Neutrophil (primary cell): ENCODE measurements around the gene C5orf63.
"Not testable (repeated sequence)": the region's sequence is repeated elsewhere in the genome, so short reads cannot be mapped to it uniquely, and the experiment has no call there.

Experiments
- H3K27ac ChIP-seq: fragments of 200-600 bp; sonication (generic); 2 replicates; pipeline ENCODE4 v1.5.1; 2016; ENCODE audit warnings: mild to moderate bottlenecking, moderate library complexity
- H3K27me3 ChIP-seq: fragments of 200-600 bp; sonication (generic); 2 replicates; pipeline ENCODE4 v1.6.0; 2016; ENCODE audit warnings: mild to moderate bottlenecking
- H3K36me3 ChIP-seq: fragments of 200-600 bp; sonication (generic); 2 replicates; pipeline ENCODE4 v1.5.1; 2017
- H3K4me1 ChIP-seq, 2 experiments: fragments of 200-600 bp in 1 of 2; sonication (generic) in 1 of 2; 1 replicate in 1 of 2; 2 replicates in 1 of 2; pipeline versions ENCODE4 v1.5.1 to v1.6.1; 2013 to 2016; ENCODE audit warnings: low read depth in 1 of 2, low read length in 1 of 2, mild to moderate bottlenecking in 1 of 2, moderate library complexity in 1 of 2; ENCODE audit not compliant: control insufficient read depth in 1 of 2, insufficient read depth in 1 of 2
- H3K4me3 ChIP-seq, 2 experiments: fragments of 200-600 bp in 1 of 2; sonication (generic) in 1 of 2; 1 replicate in 1 of 2; 2 replicates in 1 of 2; pipeline ENCODE4 v1.5.1; 2013 to 2016; ENCODE audit warnings: low read depth in 1 of 2, low read length in 1 of 2, mild to moderate bottlenecking in 1 of 2, moderate library complexity in 1 of 2
- H3K9me3 ChIP-seq: fragments of 200-600 bp; sonication (generic); 2 replicates; pipeline ENCODE4 v1.5.1; 2016
- TF ChIP-seq, protein P1 (sequence below): fragments of 200-600 bp; sonication (generic); IDR thresholded peaks from 2 replicates; pipeline ENCODE4 v1.5.1; 2016; ENCODE audit warnings: antibody characterized with exemption

The C5orf63 gene

DNA sequence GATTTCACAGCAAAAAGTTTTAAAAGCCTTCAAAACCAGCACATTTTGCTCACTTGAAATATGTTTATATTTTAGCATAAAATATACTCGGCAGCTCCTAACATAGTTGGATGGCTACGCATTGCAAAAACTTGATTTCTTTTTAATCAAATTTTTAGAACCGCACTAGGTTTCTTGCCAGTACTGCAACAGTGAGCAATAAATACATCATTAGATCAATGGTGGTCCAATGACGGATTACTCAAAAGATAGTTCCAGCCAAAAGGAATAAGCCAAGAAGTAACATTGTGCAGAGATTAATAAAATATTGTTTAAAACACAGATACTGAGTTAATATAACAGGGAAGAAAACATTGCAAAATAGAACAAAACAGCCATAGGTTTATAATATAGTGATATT, 48.5 kb downstream of the C5orf63 start:
- no peak overlapping the region for H3K27ac ChIP-seq
- TF ChIP-seq, protein P1, sequence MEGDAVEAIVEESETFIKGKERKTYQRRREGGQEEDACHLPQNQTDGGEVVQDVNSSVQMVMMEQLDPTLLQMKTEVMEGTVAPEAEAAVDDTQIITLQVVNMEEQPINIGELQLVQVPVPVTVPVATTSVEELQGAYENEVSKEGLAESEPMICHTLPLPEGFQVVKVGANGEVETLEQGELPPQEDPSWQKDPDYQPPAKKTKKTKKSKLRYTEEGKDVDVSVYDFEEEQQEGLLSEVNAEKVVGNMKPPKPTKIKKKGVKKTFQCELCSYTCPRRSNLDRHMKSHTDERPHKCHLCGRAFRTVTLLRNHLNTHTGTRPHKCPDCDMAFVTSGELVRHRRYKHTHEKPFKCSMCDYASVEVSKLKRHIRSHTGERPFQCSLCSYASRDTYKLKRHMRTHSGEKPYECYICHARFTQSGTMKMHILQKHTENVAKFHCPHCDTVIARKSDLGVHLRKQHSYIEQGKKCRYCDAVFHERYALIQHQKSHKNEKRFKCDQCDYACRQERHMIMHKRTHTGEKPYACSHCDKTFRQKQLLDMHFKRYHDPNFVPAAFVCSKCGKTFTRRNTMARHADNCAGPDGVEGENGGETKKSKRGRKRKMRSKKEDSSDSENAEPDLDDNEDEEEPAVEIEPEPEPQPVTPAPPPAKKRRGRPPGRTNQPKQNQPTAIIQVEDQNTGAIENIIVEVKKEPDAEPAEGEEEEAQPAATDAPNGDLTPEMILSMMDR, result no peak
- no peaks in the 10 kb centered on the region for H3K9me3 ChIP-seq
- H3K27me3 ChIP-seq, result peaks cover 19% of the 10 kb centered on the region
- H3K4me3 ChIP-seq, result no peak overlapping the region
- no peaks in the 10 kb centered on the region for H3K36me3 ChIP-seq
- H3K4me1 ChIP-seq, result peaks cover 13 to 14% of the 10 kb centered on the region in 2 experiments

DNA sequence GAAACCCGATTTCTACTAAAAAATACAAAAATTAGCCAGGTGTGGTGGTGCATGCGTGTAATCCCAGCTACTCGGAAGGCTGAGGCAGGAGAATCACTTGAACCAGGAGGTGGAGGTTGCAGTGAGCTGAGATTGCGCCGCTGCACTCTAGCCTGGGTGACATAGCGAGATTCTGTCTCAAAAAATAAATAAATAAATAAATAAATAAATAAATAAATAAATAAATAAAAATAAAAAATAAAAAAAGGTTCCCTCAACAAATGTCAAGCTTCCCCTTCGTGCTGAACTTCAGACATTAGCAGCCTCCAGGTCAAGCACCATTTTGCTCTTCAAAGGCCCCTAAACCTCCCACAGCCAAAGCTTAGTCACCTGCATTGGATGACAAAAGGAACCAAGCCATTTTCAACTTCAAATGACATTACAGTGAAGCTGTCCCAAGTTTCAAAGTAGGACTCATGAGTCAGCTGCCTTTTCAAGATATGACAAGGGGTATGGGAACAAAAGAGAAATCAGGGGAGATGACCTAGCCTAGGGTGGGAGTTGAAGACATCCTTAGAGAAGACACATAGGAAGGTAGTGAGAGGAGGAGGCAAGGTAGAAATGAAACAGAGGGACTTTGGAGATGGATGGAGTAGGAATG, 49.6 kb downstream of the C5orf63 start:
- H3K27me3 ChIP-seq, H3K36me3 ChIP-seq, H3K4me1 ChIP-seq, H3K9me3 ChIP-seq, H3K27ac ChIP-seq, H3K4me3 ChIP-seq: not testable (repeated sequence)

DNA sequence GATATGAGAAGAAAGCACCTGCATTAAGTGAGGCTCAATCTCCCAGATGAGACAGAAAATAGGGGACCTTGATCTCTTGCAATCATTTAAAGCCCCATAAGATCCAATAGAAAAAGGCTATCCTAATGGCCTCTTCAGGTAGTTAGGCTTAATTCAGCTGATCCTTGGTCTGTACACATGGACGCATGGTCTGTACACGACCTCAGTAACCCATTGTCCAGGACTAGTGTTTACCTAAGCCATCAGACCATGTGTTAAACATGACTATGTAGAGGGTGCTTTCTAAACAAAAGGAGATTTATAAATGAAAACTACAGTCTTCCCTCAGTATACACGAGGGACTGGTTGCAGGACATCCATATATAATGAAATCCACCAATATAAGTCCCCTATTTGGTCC, 50.5 kb downstream of the C5orf63 start:
- Histone ChIP-seq H3K27me3 (peaks cover 5% of the 10 kb centered on the region), H3K27ac (no peak overlapping the region), H3K36me3 (no peaks in the 10 kb centered on the region), H3K4me3 (no peak overlapping the region), H3K4me1 (no peaks in the 10 kb centered on the region), H3K9me3 (no peaks in the 10 kb centered on the region)
- TF ChIP-seq, protein P1, result no peak

DNA sequence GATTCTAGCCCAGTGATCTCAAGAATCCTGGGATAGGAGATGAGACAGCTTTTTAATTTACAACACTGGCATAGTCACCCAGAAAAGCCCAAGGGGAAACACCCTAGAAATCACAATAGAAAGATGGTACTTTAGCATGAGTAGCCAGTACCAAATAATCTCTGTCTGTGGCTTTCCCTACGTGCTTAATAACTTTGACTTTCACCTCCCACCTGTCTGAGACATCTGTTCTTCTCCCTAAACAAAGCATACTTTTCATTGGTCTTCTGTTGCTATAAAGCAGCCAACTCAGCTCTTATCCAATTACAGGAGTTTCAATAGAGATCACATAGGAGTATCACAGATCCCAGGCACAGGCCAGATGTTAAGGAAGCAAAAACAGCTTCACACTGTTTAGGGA, 53.4 kb downstream of the C5orf63 start:
- no peaks in the 10 kb centered on the region for H3K36me3 ChIP-seq
- no peaks in the 10 kb centered on the region for H3K4me1 ChIP-seq
- H3K9me3 ChIP-seq, result no peaks in the 10 kb centered on the region
- no peaks in the 10 kb centered on the region for H3K27me3 ChIP-seq
- TF ChIP-seq, protein P1, result no peak
- H3K27ac ChIP-seq, result no peak overlapping the region
- no peak overlapping the region for H3K4me3 ChIP-seq

DNA sequence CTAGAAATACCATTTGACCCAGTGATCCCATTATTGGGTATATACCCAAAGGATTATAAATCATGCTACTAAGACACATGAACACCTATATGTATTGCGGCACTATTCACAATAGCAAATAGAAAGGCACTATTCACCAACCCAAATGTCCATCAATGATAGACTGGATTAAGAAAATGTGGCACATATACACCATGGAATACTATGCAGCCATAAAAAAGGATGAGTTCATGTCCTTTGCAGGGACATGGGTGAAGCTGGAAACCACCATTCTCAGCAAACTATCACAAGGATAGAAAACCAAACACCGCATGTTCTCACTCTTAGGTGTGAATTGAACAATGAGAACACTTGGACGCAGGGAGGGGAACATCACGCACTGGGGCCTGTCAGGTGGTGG, 56.6 kb downstream of the C5orf63 start:
- H3K36me3 ChIP-seq, H3K9me3 ChIP-seq, H3K27me3 ChIP-seq, H3K4me1 ChIP-seq, H3K27ac ChIP-seq, H3K4me3 ChIP-seq: not testable (repeated sequence)

DNA sequence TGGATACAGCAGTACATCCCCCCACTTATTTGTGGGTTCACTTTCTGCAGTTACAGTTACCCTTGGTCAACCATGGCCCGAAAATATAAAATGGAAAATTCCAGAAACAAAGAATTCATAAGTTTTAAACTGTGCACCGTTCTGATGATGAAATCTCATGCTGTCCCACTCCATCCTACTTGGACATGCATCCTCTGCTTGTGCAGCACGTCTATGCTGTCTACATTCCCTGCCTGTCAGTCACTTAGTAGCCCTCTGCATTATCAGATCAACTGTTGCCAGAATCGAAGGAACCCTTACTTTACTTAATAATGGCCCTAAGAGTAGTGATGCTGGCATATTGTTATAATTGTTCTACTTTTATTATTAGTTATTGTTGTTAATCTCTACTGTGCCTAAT, 57.6 kb downstream of the C5orf63 start:
- H3K27me3 ChIP-seq, result no peaks in the 10 kb centered on the region
- no peak overlapping the region for H3K4me3 ChIP-seq
- no peak overlapping the region for H3K27ac ChIP-seq
- no peaks in the 10 kb centered on the region for H3K36me3 ChIP-seq
- TF ChIP-seq, protein P1, result no peak
- no peaks in the 10 kb centered on the region for H3K9me3 ChIP-seq
- H3K4me1 ChIP-seq, result no peaks in the 10 kb centered on the region

DNA sequence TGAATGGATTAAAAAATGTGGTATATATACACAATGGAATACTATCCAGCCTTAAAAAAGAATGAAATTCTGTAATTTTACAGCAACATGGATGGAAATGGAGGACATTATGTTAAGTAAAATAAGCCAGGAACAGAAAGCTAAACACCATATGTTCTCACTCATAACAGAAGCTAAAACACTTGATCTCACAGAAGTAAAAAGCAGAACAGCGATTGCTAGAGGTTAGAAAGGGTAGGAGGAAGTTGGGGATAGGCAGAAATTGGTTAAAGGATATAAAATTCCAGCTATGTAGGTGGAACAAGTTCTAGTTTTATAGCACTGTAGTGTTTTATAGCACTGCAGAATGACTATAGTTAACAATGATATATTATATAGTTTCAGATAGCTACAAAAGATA, 58.7 kb downstream of the C5orf63 start:
- Histone ChIP-seq H3K4me3 (no peak overlapping the region), H3K36me3 (no peaks in the 10 kb centered on the region), H3K4me1 (no peaks in the 10 kb centered on the region), H3K9me3 (no peaks in the 10 kb centered on the region), H3K27me3 (no peaks in the 10 kb centered on the region), H3K27ac (no peak overlapping the region)
- TF ChIP-seq, protein P1, result no peak
